ENCODE data around the gene PPP2R5A. TPM values are rescaled to one million over a fixed set of nuclear protein-coding genes. Genes with fewer than 3 reads are reported as not detected.
A peak's percentile ranks its signal among the peaks of the same experiment; 100 is the strongest.
"Not testable (repeated sequence)": the region's sequence is repeated elsewhere in the genome, so short reads cannot be mapped to it uniquely, and the experiment has no call there.

Gene PPP2R5A
- total RNA-seq, 1 experiment from 2014 or later = 22.0 TPM

DNA sequence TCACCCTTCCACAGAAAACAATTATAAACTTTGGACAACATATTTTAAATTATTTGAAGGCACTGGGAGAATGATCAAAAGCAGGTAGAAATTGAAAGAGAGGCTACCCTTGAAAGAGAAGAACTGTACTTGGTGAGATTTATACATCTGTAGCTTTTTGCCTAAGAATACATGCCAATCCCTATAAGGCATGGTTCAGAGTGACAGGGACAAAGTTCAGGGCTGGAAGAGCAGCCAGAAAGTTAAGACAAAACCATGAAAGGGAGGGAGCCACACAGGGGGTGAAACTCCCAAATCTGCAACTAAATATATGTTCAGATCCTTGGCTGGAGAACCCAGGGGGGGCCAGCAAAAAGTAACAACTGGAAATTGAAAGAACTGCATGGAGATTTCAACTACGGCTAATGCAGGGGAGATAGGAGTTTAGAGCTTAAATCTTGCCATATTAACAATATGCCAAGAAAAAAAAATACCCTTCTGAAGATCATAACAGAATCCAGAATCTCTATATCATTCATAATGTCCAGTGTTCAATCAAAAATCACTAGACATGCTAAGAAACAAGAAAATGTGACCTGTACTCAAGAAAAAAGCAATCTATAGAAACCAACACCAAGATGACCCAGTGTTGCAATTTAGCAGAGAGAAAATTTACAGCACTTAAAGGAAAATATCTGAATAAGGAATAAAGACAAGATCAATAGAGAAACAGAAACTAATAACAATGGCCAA, 103.9 kb downstream of the PPP2R5A start:
- Histone ChIP-seq H2AFZ (ENCODE audit: low read length) (no peak overlapping the region), H3K27ac (ENCODE audit: insufficient read length, low read depth, low read length) (no peak overlapping the region), H2AK5ac (ENCODE audit: insufficient read length, low read length) (no peak overlapping the region), H4K91ac (ENCODE audit: insufficient read length, low read depth, low read length) (no peak overlapping the region), H3K4ac (ENCODE audit: low read depth, low read length) (no peak overlapping the region), H2BK15ac (ENCODE audit: low read depth, low read length) (no peak overlapping the region), H3K56ac (ENCODE audit: insufficient read length, low read depth, low read length) (no peak overlapping the region), H4K20me1 (ENCODE audit: control insufficient read depth, insufficient read depth, insufficient read length) (no peaks in the 10 kb centered on the region), H2BK20ac (ENCODE audit: low read depth, low read length, poor library complexity, severe bottlenecking) (no peak overlapping the region), H3K9ac (ENCODE audit: extremely low read depth, insufficient read length, low read length) (no peak overlapping the region), H3K14ac (ENCODE audit: insufficient read depth, low read length) (no peak overlapping the region), H3T11ph (ENCODE audit: low read length) (no peak overlapping the region), H2BK12ac (ENCODE audit: insufficient read length, low read depth, low read length) (no peak overlapping the region), H3K79me2 (ENCODE audit: insufficient read depth, low read length) (no peaks in the 10 kb centered on the region; the same call in 1 of the 2 replicates), H3K18ac (ENCODE audit: insufficient read length, low read depth, low read length) (no peak overlapping the region), H3K27me3 (ENCODE audit: insufficient read depth, low read length) (no peaks in the 10 kb centered on the region), H3K23me2 (ENCODE audit: insufficient read length, low read depth, low read length, poor library complexity, severe bottlenecking) (no peaks in the 10 kb centered on the region), H4K8ac (replicated peaks; ENCODE audit: insufficient read length, low read depth, low read length) (no peak overlapping the region), H3K4me1 (ENCODE audit: insufficient read depth, low read length) (no peaks in the 10 kb centered on the region), H2BK5ac (ENCODE audit: insufficient read length, low read length) (no peak overlapping the region), H4K5ac (ENCODE audit: insufficient read length, low read depth, low read length) (no peak overlapping the region), H3K9me3 (ENCODE audit: control insufficient read depth, low read depth, low read length) (no peaks in the 10 kb centered on the region), H2BK120ac (ENCODE audit: low read depth, low read length, poor library complexity, severe bottlenecking) (no peak overlapping the region), H3K23ac (ENCODE audit: insufficient read length, low read depth, low read length) (no peak overlapping the region), H3K79me1 (ENCODE audit: insufficient read depth, low read depth, low read length, poor library complexity, severe bottlenecking) (no peaks in the 10 kb centered on the region), H3K4me2 (ENCODE audit: insufficient read depth, insufficient read length, low read length) (no peak overlapping the region)
- H3K36me3 Mint-ChIP-seq (ENCODE audit: insufficient read depth in 1 of 3, low read depth in 3 of 3) = peaks cover 70 to 86% (median 77%) of the 10 kb centered on the region in 3 experiments
- no CpG with 5 or more reads among the region's 1 CpG for WGBS (ENCODE audit: extremely low coverage, insufficient read length, low lambda C conversion rate)
- no peak overlapping the region for H3K4me3 Mint-ChIP-seq
- DNase-seq = no peak
- H3K27ac Mint-ChIP-seq = peak overlapping the region in 1 of 3 experiments; percentile 34; a peak in 1 of 7 replicates
- no peaks in the 10 kb centered on the region for H3K27me3 Mint-ChIP-seq (ENCODE audit: low read depth)
- H3K9me3 Mint-ChIP-seq = peaks cover 37 to 38% of the 10 kb centered on the region in 2 experiments
- TF ChIP-seq, protein P1, sequence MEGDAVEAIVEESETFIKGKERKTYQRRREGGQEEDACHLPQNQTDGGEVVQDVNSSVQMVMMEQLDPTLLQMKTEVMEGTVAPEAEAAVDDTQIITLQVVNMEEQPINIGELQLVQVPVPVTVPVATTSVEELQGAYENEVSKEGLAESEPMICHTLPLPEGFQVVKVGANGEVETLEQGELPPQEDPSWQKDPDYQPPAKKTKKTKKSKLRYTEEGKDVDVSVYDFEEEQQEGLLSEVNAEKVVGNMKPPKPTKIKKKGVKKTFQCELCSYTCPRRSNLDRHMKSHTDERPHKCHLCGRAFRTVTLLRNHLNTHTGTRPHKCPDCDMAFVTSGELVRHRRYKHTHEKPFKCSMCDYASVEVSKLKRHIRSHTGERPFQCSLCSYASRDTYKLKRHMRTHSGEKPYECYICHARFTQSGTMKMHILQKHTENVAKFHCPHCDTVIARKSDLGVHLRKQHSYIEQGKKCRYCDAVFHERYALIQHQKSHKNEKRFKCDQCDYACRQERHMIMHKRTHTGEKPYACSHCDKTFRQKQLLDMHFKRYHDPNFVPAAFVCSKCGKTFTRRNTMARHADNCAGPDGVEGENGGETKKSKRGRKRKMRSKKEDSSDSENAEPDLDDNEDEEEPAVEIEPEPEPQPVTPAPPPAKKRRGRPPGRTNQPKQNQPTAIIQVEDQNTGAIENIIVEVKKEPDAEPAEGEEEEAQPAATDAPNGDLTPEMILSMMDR (conservative IDR thresholded peaks at IDR 0.05) = no peak
- peaks cover 4 to 8% of the 10 kb centered on the region in 2 experiments; a peak in 2 of 4 replicates for H3K4me1 Mint-ChIP-seq

- H4K5ac ChIP-seq (ENCODE audit: insufficient read length, low read depth, low read length); H3K27ac Mint-ChIP-seq; H3K9me3 ChIP-seq (ENCODE audit: control insufficient read depth, low read depth, low read length); H3K4ac ChIP-seq (ENCODE audit: low read depth, low read length); H3K79me1 ChIP-seq (ENCODE audit: insufficient read depth, low read depth, low read length, poor library complexity, severe bottlenecking); H3K79me2 ChIP-seq (ENCODE audit: insufficient read depth, low read length); H4K8ac ChIP-seq (replicated peaks; ENCODE audit: insufficient read length, low read depth, low read length); H3K4me1 Mint-ChIP-seq; H2AK5ac ChIP-seq (ENCODE audit: insufficient read length, low read length); H3K18ac ChIP-seq (ENCODE audit: insufficient read length, low read depth, low read length); H2BK12ac ChIP-seq (ENCODE audit: insufficient read length, low read depth, low read length); H3K56ac ChIP-seq (ENCODE audit: insufficient read length, low read depth, low read length); H2BK20ac ChIP-seq (ENCODE audit: low read depth, low read length, poor library complexity, severe bottlenecking); DNase-seq; H3T11ph ChIP-seq (ENCODE audit: low read length); H2BK120ac ChIP-seq (ENCODE audit: low read depth, low read length, poor library complexity, severe bottlenecking); H2BK5ac ChIP-seq (ENCODE audit: insufficient read length, low read length); H3K14ac ChIP-seq (ENCODE audit: insufficient read depth, low read length); H4K20me1 ChIP-seq (ENCODE audit: control insufficient read depth, insufficient read depth, insufficient read length); H3K4me3 Mint-ChIP-seq; H3K27me3 Mint-ChIP-seq (ENCODE audit: low read depth); H3K4me2 ChIP-seq (ENCODE audit: insufficient read depth, insufficient read length, low read length); H3K23ac ChIP-seq (ENCODE audit: insufficient read length, low read depth, low read length); H2AFZ ChIP-seq (ENCODE audit: low read length); H3K23me2 ChIP-seq (ENCODE audit: insufficient read length, low read depth, low read length, poor library complexity, severe bottlenecking); H3K27me3 ChIP-seq (ENCODE audit: insufficient read depth, low read length); H2BK15ac ChIP-seq (ENCODE audit: low read depth, low read length); H3K4me1 ChIP-seq (ENCODE audit: insufficient read depth, low read length); H3K27ac ChIP-seq (ENCODE audit: insufficient read length, low read depth, low read length); H3K9ac ChIP-seq (ENCODE audit: extremely low read depth, insufficient read length, low read length); H4K91ac ChIP-seq (ENCODE audit: insufficient read length, low read depth, low read length): not testable (repeated sequence)
- Mint-ChIP-seq H3K36me3 (ENCODE audit: insufficient read depth in 1 of 3, low read depth in 3 of 3) (peaks cover 65 to 82% (median 71%) of the 10 kb centered on the region in 3 experiments), H3K9me3 (peaks cover 42 to 49% of the 10 kb centered on the region in 2 experiments)
- WGBS (ENCODE audit: extremely low coverage, insufficient read length, low lambda C conversion rate) = no CpG with 5 or more reads among the region's 6 CpGs
These were observed 110.6 kb downstream of the PPP2R5A start for GRCh38 chr1:212395678-212396437.
